ENCODE results near the gene NLK.

NLK gene

DNA sequence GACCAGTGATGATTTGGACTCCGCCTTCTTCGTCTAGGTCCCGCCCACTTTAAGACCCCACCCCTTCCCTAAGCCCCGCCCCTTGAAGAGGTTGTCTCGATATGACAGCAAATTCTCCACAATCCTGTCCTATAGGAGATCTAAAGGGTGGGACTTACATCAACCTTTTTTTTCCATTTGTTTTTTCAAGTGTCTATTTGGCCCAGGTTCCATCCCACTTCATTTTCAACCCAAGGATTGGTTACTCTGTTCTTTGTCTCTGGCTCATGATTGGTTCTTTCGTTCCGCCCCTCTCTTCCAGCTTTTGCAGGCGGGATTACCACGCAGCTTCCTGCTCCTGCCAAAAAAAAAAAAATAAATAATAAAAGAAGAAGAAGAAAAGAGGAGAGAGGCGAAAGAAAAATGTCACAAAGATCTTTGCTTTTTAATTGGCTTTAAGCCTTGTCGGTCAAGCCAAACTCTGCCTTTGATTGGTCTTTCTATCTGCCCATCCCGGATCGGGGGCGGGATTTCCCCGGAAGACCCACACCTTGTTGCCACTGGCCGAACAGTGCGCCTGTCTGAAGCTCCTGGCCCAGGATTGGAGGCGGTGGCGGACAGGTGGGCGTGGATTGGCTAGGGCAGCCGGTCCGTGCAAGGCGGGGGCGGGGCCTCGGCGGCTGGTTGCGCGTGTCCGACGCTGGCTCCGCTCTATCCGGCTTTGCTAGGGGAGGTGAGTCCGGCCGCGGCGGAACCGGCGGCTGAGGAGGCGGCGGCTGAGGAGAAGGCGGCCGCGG lies 1.2 kb upstream of the NLK start:
- H3K9me3 ChIP-seq (replicated peaks; ENCODE audit: low read length), result no peaks in the 10 kb centered on the region
- peaks cover 5% of the 10 kb centered on the region for H3K36me3 ChIP-seq (ENCODE audit: insufficient read depth, low read length)
- H3K27me3 ChIP-seq (ENCODE audit: control insufficient read depth, insufficient read depth, low read length), result no peaks in the 10 kb centered on the region
- peak overlapping the region; percentile 69 for H3K4me2 ChIP-seq (ENCODE audit: low read length)
- H3K4me3 ChIP-seq (ENCODE audit: low read length), result peak overlapping the region; percentile 89
- peak overlapping the region; percentile 93 for H3K9ac ChIP-seq (ENCODE audit: low read depth, low read length)
- peaks cover 45% of the 10 kb centered on the region for H3K4me1 ChIP-seq (ENCODE audit: control insufficient read depth, insufficient read depth, low read length)

DNA sequence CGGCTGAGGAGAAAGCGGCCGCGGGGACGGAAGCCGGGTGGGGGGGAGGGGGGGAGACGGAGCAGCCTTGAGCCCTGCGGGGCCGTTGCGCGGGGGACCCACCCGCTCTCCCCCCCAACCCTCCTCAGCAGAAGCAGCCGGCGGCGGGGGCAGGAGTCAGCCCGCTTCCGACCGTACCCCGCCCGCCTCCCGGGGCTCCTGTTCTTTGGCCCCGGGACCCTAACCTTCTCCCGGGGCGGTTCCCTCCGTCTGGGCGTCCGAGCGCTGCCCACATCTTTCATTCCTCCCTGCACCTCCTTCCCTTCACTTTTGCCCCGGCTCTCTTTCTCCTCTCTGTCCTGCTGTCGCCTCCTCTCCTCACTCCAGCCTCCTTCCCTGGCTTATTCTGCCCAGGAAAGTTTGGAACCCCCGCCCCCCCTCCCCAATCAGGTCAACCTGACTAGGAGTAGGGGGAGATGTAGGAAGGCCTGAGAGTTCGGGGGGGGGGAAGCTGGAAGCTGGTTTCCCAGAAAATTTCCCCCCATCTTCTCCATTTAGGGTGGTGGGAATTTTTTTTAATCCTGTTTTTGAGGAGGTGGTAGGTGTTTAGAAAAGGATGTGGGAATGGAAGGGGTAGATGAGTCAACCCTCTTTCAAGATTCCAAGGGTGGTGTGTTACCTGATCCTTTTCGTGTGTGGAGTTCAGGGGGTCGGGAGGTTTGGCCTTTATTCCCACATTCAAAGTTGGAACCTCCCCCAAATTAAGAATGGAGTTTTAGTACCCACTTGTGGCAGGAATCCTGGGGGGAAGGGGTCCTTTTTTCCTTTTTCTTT lies 427 bp upstream of the NLK start:
- Histone ChIP-seq H3K36me3 (ENCODE audit: insufficient read depth, low read length) (peaks cover 7% of the 10 kb centered on the region), H3K9ac (ENCODE audit: low read depth, low read length) (peak overlapping the region; percentile 93), H3K27me3 (ENCODE audit: control insufficient read depth, insufficient read depth, low read length) (no peaks in the 10 kb centered on the region), H3K4me2 (ENCODE audit: low read length) (peak overlapping the region; percentile 82), H3K9me3 (replicated peaks; ENCODE audit: low read length) (no peaks in the 10 kb centered on the region), H3K4me3 (ENCODE audit: low read length) (peak overlapping the region; percentile 89), H3K4me1 (ENCODE audit: control insufficient read depth, insufficient read depth, low read length) (peaks cover 47% of the 10 kb centered on the region)

DNA sequence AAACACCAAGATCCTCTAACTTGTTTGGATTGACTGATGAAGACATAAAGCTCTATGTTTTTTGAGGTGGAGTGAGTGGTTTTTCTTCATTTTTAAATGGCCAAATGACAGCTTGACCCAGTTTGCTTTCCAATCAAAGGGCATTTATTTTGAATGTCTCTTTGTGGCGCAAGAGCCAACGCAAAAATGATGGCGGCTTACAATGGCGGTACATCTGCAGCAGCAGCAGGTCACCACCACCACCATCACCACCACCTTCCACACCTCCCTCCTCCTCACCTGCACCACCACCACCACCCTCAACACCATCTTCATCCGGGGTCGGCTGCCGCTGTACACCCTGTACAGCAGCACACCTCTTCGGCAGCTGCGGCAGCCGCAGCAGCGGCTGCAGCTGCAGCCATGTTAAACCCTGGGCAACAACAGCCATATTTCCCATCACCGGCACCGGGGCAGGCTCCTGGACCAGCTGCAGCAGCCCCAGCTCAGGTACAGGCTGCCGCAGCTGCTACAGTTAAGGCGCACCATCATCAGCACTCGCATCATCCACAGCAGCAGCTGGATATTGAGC lies 329 bp downstream of the NLK start:
- Histone ChIP-seq H3K9ac (ENCODE audit: low read depth, low read length) (no peak overlapping the region), H3K4me1 (ENCODE audit: control insufficient read depth, insufficient read depth, low read length) (peaks cover 47% of the 10 kb centered on the region)

DNA sequence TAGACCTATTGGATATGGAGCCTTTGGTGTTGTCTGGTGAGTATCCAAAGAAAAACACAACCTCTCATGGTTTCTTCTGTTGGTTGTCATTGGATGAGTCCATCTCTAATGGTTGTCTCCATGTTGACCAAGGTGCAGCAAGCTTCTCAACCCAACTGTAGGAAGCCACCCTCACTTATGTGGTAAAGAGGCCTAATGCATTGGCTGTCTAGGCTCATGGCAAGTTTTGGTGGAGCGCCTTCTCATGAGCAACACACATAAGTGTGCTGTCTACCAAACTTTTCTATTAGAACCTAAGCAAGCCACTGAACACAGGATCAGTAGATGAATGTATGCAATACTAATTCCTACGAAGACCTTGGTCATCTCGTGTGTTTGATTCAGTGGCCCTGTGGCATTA lies 819 bp downstream of the NLK start:
- Histone ChIP-seq H3K4me1 (ENCODE audit: control insufficient read depth, insufficient read depth, low read length) (peaks cover 47% of the 10 kb centered on the region), H3K4me2 (ENCODE audit: low read length) (peak overlapping the region; percentile 82), H3K4me3 (ENCODE audit: low read length) (peak overlapping the region; percentile 89), H3K27me3 (ENCODE audit: control insufficient read depth, insufficient read depth, low read length) (no peaks in the 10 kb centered on the region), H3K9ac (ENCODE audit: low read depth, low read length) (no peak overlapping the region), H3K9me3 (replicated peaks; ENCODE audit: low read length) (no peaks in the 10 kb centered on the region), H3K36me3 (ENCODE audit: insufficient read depth, low read length) (peaks cover 7% of the 10 kb centered on the region)

More for the DNA sequence above, 329 bp downstream of the NLK start:
- H3K4me3 ChIP-seq (ENCODE audit: low read length), result peak overlapping the region; percentile 89
- H3K4me2 ChIP-seq (ENCODE audit: low read length), result peak overlapping the region; percentile 82
- no peaks in the 10 kb centered on the region for H3K9me3 ChIP-seq (replicated peaks; ENCODE audit: low read length)
- no peaks in the 10 kb centered on the region for H3K27me3 ChIP-seq (ENCODE audit: control insufficient read depth, insufficient read depth, low read length)
- H3K36me3 ChIP-seq (ENCODE audit: insufficient read depth, low read length), result peaks cover 7% of the 10 kb centered on the region

DNA sequence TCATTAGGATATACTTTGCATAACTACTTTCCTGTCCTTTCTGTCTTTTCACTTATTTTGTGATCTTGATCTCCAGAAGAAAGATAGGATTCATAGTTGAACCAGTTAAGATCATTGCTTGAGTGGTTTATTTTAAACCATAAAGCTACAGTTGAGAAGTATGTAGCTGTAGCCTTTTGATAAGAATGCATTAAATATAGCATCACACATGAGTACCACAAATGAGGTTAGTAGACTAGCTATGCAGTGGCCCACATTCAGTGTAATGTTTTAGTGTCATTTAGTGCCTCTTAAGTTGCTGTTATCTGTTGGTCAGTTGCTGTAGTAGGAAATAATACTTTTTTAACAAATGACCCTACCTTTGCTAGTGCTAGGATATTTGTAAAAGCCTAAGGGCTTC lies 1.3 kb downstream of the NLK start:
- no peak overlapping the region for H3K9ac ChIP-seq (ENCODE audit: low read depth, low read length)
- H3K27me3 ChIP-seq (ENCODE audit: control insufficient read depth, insufficient read depth, low read length), result no peaks in the 10 kb centered on the region
- H3K4me2 ChIP-seq (ENCODE audit: low read length), result peak overlapping the region; percentile 82
- no peaks in the 10 kb centered on the region for H3K9me3 ChIP-seq (replicated peaks; ENCODE audit: low read length)
- peaks cover 11% of the 10 kb centered on the region for H3K36me3 ChIP-seq (ENCODE audit: insufficient read depth, low read length)
- peak overlapping the region; percentile 89 for H3K4me3 ChIP-seq (ENCODE audit: low read length)
- H3K4me1 ChIP-seq (ENCODE audit: control insufficient read depth, insufficient read depth, low read length), result peaks cover 43% of the 10 kb centered on the region

DNA sequence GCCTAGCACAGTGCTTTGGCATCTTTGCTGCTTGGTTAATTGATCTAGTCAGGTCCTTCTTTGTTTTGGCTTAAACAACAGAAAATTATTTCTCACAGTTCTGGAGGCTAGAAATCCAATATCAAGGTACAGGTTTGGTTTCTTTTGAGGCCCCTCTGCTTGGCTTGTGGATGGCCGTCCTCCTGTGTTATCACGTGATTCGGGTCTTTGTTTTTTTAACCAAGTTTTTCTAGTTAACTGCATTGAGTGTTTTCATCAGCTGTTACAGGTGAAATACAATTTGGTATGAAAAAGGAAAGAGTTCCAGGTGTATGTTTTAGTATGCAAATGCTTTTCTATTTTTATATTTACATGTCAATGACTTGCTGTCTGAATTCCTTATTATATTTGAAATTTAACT lies 2.8 kb downstream of the NLK start:
- Histone ChIP-seq H3K4me3 (ENCODE audit: low read length) (no peak overlapping the region), H3K9ac (ENCODE audit: low read depth, low read length) (no peak overlapping the region), H3K27me3 (ENCODE audit: control insufficient read depth, insufficient read depth, low read length) (no peaks in the 10 kb centered on the region), H3K4me1 (ENCODE audit: control insufficient read depth, insufficient read depth, low read length) (peaks cover 37% of the 10 kb centered on the region), H3K36me3 (ENCODE audit: insufficient read depth, low read length) (peaks cover 16% of the 10 kb centered on the region), H3K9me3 (replicated peaks; ENCODE audit: low read length) (no peaks in the 10 kb centered on the region), H3K4me2 (ENCODE audit: low read length) (peak overlapping the region; percentile 82)

DNA sequence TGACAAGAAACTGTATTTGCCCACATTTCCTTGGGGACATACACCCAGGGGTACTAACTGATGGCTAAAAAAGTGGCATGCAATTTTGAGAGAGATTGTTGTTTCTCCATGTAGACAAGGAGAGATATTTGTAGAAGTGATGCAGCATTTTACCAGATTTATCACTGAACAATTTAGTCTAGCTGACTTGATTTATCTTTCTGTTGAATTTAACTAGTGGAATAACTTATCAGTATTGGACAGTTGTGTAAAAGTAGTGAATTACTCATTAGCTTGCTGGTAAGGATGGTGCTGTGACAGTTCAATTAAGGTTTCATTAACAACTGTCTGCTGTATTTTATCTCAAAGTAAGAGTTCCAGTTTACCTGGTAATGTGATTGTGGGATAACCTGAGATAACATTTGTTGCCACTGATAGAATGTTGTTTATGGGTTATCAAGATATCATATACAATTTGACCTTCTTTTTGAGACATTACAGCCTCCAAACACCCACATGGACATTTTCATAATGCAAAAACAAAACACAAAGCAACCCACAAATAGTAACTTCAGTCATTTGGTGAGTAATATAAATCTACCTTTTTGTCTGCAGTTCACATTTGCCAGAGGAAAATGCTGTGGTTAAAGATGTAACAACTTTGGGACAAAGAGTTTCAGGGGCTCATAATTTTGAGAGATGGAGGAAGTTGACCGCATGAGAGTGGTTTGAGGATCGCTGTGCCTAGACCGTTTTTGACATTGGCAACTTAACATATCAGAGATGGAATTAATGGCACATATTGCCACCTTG lies 3.8 kb downstream of the NLK start:
- Histone ChIP-seq H3K4me3 (ENCODE audit: low read length) (no peak overlapping the region), H3K9ac (ENCODE audit: low read depth, low read length) (no peak overlapping the region), H3K4me1 (ENCODE audit: control insufficient read depth, insufficient read depth, low read length) (peaks cover 32% of the 10 kb centered on the region), H3K4me2 (ENCODE audit: low read length) (peak overlapping the region; percentile 82), H3K27me3 (ENCODE audit: control insufficient read depth, insufficient read depth, low read length) (no peaks in the 10 kb centered on the region), H3K36me3 (ENCODE audit: insufficient read depth, low read length) (peaks cover 16% of the 10 kb centered on the region), H3K9me3 (replicated peaks; ENCODE audit: low read length) (no peaks in the 10 kb centered on the region)

DNA sequence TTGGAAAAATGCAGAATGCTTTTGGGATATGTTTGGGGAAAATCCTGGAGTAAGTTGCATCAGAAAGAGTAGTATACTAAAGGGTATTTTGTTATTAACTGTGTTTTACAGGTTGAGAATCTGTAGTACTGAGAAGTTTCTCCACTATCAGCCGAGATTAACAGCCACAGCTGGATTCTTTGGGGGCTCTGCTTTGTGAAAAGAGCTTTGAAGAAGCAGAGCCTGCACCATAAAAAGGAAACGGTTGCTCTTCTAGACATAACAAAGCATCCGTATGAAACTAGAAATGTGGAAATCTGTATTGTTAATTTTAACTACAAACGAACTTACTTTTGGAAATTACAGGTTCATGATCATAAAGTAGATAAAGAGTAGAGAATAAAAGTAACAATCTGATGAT lies 5.3 kb downstream of the NLK start:
- no peak overlapping the region for H3K4me2 ChIP-seq (ENCODE audit: low read length)
- no peaks in the 10 kb centered on the region for H3K27me3 ChIP-seq (ENCODE audit: control insufficient read depth, insufficient read depth, low read length)
- H3K9ac ChIP-seq (ENCODE audit: low read depth, low read length), result no peak overlapping the region
- H3K9me3 ChIP-seq (replicated peaks; ENCODE audit: low read length), result no peaks in the 10 kb centered on the region
- no peak overlapping the region for H3K4me3 ChIP-seq (ENCODE audit: low read length)
- peaks cover 28% of the 10 kb centered on the region for H3K4me1 ChIP-seq (ENCODE audit: control insufficient read depth, insufficient read depth, low read length)
- peaks cover 16% of the 10 kb centered on the region for H3K36me3 ChIP-seq (ENCODE audit: insufficient read depth, low read length)

DNA sequence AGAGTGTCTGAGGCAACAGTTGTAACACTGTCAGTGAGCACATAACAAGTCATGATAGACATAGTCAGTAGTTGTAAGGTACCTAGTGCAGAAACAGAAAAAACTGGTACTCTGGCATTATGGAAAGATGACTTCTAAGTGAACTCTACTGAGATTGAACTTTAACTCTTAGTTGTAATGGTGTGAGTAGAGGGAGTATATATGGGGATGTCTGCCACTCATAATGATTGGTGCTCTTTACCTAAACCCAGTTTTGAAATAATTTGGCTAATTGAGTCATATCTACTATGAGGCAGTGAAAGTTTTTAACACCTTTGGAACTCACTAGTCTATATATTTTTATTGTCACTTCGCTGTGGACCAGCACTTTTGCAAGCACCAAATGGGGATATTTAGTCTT lies 6.6 kb downstream of the NLK start:
- H3K9ac ChIP-seq (ENCODE audit: low read depth, low read length), result no peak overlapping the region
- no peaks in the 10 kb centered on the region for H3K9me3 ChIP-seq (replicated peaks; ENCODE audit: low read length)
- H3K4me1 ChIP-seq (ENCODE audit: control insufficient read depth, insufficient read depth, low read length), result peaks cover 26% of the 10 kb centered on the region
- peaks cover 11% of the 10 kb centered on the region for H3K36me3 ChIP-seq (ENCODE audit: insufficient read depth, low read length)
- no peaks in the 10 kb centered on the region for H3K27me3 ChIP-seq (ENCODE audit: control insufficient read depth, insufficient read depth, low read length)
- no peak overlapping the region for H3K4me2 ChIP-seq (ENCODE audit: low read length)
- H3K4me3 ChIP-seq (ENCODE audit: low read length), result no peak overlapping the region

DNA sequence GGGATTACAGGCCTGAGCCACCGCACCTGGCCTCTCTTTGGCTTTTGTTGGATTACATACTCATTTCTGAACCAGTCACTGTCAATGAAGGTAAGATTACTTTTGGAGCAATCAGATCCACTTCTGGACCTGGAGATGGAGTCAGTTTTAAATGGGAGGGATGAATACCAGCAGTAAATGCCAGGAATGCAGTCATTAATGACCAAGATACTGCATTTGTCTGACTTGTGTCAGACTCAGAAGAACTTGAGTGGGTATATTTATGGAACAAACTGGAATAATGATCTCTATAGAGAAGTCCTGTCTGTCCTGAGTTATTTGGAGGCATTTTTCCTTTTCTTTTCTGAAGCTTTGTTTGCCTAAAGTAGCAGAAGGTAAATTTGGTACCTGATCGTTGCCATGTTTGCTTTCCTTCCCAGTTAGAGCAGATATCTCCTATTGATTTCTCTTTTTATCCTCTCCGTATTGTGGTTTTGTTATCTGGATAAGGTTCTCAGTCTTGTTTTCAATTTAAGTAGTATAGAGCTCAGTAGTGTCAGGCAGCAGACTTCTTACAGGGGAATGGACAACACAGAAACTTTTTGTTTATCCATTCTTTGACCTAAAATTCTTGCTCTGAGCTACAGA lies 10.7 kb downstream of the NLK start:
- Histone ChIP-seq H3K9me3 (replicated peaks; ENCODE audit: low read length) (no peaks in the 10 kb centered on the region), H3K4me3 (ENCODE audit: low read length) (no peak overlapping the region), H3K4me1 (ENCODE audit: control insufficient read depth, insufficient read depth, low read length) (peaks cover 19% of the 10 kb centered on the region), H3K4me2 (ENCODE audit: low read length) (no peak overlapping the region), H3K36me3 (ENCODE audit: insufficient read depth, low read length) (peaks cover 8% of the 10 kb centered on the region), H3K9ac (ENCODE audit: low read depth, low read length) (no peak overlapping the region), H3K27me3 (ENCODE audit: control insufficient read depth, insufficient read depth, low read length) (no peaks in the 10 kb centered on the region)

DNA sequence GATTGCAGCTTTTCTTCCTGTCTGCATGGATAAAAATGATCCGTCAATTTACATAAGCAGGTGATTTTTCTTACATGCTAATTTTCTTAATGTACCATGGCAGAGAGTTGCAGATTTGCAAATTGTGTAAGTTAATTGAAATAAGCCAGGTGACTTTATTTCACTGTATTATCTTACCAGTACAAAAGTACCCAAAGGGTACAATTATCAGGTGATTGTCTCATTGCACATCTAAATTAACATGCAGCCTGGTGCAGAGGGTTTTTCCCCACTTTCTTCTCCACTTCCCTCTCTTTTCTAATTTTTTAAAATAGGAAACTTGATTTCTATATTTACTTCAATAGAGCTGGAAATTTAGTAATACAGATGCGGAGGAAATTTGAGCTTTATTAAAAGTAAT lies 11.2 kb downstream of the NLK start:
- H3K9me3 ChIP-seq (replicated peaks; ENCODE audit: low read length), result no peaks in the 10 kb centered on the region
- H3K4me3 ChIP-seq (ENCODE audit: low read length), result no peak overlapping the region
- H3K36me3 ChIP-seq (ENCODE audit: insufficient read depth, low read length), result peaks cover 5% of the 10 kb centered on the region
- H3K27me3 ChIP-seq (ENCODE audit: control insufficient read depth, insufficient read depth, low read length), result no peaks in the 10 kb centered on the region
- H3K4me1 ChIP-seq (ENCODE audit: control insufficient read depth, insufficient read depth, low read length), result peaks cover 19% of the 10 kb centered on the region
- no peak overlapping the region for H3K9ac ChIP-seq (ENCODE audit: low read depth, low read length)
- no peak overlapping the region for H3K4me2 ChIP-seq (ENCODE audit: low read length)

Data from skeletal muscle satellite cell (primary cell).